ENCODE data around the gene CELF4.

The CELF4 gene

DNA sequence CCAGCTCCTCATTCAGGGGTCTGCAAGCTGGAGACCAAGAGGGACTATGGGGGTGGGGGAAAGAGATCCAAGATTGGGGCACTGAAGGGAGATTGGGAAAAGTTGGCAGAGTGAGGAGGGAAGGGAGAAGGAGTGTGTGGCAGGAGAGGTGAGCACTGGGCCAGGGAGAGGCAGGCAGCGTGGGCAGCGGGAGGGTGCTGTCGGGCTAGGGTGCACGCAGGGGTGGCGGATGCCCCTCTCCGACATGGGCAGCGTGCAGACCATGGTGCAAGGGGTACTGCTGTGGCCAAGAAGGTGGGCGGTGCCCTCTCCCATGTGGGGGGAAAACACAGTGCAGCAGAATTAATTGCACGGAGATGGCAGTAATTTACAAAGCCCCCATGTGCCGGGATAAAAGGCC lies 74.1 kb downstream of the CELF4 start:
- in situ Hi-C loops (cut with HindIII; ENCODE audit: low sequenced_read_pairs) = no loop called here

DNA sequence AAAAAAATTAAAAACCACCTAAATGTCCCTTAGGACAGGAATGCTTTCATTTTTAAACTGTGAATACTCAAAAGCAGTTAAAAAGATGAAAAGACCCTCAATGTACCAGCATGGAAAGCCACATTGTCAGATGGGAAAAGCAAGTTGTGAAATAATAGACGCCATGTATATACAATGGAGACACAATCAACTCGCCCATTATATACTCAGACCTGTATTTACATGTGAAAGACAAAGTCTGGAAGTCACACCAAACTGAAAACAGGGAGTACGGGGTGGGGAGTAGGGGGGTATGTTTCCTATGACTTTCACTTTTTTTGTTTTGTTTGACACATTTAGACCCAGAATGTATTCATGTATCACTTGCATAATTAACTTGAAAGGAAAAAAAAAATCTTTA lies 75.6 kb downstream of the CELF4 start:
- no peak overlapping the region for H3K4me3 ChIP-seq (ENCODE audit: low read depth, low read length)
- TF ChIP-seq, protein P1, sequence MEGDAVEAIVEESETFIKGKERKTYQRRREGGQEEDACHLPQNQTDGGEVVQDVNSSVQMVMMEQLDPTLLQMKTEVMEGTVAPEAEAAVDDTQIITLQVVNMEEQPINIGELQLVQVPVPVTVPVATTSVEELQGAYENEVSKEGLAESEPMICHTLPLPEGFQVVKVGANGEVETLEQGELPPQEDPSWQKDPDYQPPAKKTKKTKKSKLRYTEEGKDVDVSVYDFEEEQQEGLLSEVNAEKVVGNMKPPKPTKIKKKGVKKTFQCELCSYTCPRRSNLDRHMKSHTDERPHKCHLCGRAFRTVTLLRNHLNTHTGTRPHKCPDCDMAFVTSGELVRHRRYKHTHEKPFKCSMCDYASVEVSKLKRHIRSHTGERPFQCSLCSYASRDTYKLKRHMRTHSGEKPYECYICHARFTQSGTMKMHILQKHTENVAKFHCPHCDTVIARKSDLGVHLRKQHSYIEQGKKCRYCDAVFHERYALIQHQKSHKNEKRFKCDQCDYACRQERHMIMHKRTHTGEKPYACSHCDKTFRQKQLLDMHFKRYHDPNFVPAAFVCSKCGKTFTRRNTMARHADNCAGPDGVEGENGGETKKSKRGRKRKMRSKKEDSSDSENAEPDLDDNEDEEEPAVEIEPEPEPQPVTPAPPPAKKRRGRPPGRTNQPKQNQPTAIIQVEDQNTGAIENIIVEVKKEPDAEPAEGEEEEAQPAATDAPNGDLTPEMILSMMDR (IDR thresholded peaks at IDR 0.05; ENCODE audit: low read depth, low read length) = no peak
- in situ Hi-C loops (cut with HindIII; ENCODE audit: low sequenced_read_pairs) = no loop called here
- no peak for DNase-seq (ENCODE audit: low read depth, low spot score)

More for the DNA sequence above, 74.1 kb downstream of the CELF4 start:
- no peak for DNase-seq (ENCODE audit: low read depth, low spot score)
- no peak overlapping the region for H3K4me3 ChIP-seq (ENCODE audit: low read depth, low read length)
- TF ChIP-seq, protein P1 (IDR thresholded peaks at IDR 0.05; ENCODE audit: low read depth, low read length) = no peak

DNA sequence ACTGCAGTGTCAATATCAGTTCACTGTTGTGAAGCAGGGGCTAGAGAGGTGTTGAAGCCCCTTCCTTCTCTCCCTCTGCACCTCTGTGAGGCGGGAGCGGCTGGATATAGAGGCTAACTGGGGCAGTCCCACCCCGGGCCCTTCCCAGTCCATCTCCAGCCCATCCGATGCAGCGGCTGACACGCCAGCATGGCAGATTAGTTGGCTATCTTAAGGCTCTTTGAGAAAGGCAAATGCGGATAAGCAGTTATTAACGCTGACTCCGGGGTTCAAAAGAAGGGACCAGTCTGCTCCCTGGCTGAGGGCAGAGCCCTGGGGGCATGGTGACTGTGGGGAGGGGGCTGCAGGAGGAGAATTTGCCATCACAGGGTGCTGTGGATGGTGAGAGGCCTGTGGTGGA lies 76.6 kb downstream of the CELF4 start:
- in situ Hi-C loops (cut with HindIII; ENCODE audit: low sequenced_read_pairs) = no loop called here
- no peak for DNase-seq (ENCODE audit: low read depth, low spot score)
- no peak overlapping the region for H3K4me3 ChIP-seq (ENCODE audit: low read depth, low read length)
- TF ChIP-seq, protein P1 (IDR thresholded peaks at IDR 0.05; ENCODE audit: low read depth, low read length) = no peak

DNA sequence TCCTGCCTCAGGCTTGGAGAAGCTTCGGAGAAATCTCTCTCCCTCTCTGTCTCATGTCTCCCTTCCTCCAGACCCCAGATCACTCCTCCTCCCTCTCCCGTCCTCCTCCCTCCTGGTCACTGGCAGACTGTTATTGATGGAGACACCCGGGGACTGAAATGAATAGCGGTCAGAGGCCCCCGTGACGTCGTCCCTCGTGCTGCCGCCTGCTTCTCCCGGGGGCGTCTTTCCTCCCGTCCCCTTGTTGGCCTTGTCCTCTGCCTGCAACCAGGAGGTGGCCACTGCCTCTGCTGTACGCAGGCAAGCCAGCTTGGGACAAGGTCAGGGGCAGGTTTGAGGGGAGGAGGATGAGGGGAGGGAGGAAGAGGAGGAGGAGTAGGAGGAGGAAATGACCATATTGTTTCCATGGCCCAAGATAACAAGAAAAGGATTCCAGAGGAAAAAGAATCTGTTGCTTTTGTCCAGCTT lies 78.2 kb downstream of the CELF4 start:
- TF ChIP-seq, protein P1 (IDR thresholded peaks at IDR 0.05; ENCODE audit: low read depth, low read length) = no peak
- in situ Hi-C loops (cut with HindIII; ENCODE audit: low sequenced_read_pairs) = no loop called here
- H3K4me3 ChIP-seq (ENCODE audit: low read depth, low read length) = no peak overlapping the region
- DNase-seq (ENCODE audit: low read depth, low spot score) = no peak

DNA sequence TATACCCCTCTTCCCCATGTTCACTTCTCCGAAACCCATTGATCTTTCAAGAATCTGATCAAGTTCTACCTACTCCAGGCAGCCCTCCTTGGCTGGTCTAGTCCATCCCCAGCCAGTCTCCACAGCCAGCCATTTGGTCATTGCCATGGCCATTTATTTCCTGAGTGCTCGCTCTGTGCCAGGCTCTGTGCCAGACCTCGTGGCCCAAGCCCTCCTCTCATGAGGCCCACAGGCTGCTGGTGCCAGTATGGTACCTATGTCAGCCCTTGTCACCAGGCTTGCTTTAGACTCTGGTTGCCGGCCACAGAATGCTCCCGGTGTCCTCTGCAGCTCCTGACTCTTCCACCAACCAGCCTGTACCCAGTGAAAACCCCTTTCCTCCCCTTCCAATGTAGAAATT lies 78.8 kb downstream of the CELF4 start:
- in situ Hi-C loops (cut with HindIII; ENCODE audit: low sequenced_read_pairs) = no loop called here
- TF ChIP-seq, protein P1 (IDR thresholded peaks at IDR 0.05; ENCODE audit: low read depth, low read length) = no peak
- H3K4me3 ChIP-seq (ENCODE audit: low read depth, low read length) = no peak overlapping the region
- DNase-seq (ENCODE audit: low read depth, low spot score) = no peak

DNA sequence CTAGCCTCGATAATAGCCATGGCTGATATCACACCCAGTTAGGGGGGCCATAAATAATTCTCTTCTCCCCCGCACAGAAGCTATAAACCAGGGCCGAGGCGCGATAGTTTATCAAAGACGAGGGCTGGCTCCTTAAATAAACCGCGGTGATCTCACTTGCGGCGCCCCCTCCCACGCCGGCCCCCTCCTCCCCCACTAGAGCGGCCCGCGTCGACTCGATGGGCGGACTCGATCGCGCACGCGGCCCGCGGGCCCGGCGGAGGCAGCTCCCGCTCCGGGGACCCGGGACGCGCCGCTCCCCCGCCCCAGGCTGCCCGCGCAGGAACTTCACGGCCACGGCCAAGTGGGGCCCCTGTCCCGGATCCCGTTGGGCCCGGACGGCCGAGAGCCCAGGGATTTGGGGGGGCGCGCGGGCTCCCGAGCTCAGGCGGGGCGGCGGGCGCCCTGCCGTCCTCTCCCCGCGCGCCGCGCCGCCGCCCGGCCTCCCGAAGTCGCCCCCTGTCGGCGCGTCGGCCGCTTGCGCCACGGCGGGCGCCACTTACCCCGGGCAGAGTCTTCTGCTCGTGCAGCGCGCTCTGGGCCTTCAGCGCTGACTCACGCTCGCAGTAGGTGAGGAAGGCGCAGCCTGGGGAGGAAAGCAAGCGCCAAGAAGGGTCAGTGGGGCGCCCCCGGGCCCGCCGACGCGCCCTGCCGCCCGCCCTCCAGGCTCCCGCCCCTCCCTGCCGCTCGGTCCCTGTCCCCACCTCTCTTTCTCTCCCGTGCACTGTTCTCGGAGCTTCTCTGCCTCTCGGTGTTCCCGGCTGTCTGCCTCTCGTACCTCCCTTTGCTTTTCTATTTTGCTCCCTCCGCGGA lies 80.4 kb downstream of the CELF4 start:
- no peak for DNase-seq (ENCODE audit: low read depth, low spot score)
- no peak overlapping the region for H3K4me3 ChIP-seq (ENCODE audit: low read depth, low read length)
- TF ChIP-seq, protein P1 (IDR thresholded peaks at IDR 0.05; ENCODE audit: low read depth, low read length) = no peak
- in situ Hi-C loops (cut with HindIII; ENCODE audit: low sequenced_read_pairs) = no loop called here
